22Rv1 (cell line): ENCODE data around the gene TLR5.

ENCODE experiments used
- H3K27ac ChIP-seq: fragments of 450-650 bp; 2 replicates; pipeline ENCODE4 v1.5.1; 2017
- ZFX ChIP-seq: fragments of 450-650 bp; IDR thresholded peaks from 2 replicates; pipeline ENCODE4 v1.6.1; 2017; ENCODE audit warnings: antibody characterized with exemption, borderline replicate concordance
- TF ChIP-seq, protein P1 (sequence below): fragments of 450-650 bp; IDR thresholded peaks from 2 replicates; pipeline ENCODE4 v1.5.1; 2017; ENCODE audit warnings: mild to moderate bottlenecking

Gene TLR5

DNA sequence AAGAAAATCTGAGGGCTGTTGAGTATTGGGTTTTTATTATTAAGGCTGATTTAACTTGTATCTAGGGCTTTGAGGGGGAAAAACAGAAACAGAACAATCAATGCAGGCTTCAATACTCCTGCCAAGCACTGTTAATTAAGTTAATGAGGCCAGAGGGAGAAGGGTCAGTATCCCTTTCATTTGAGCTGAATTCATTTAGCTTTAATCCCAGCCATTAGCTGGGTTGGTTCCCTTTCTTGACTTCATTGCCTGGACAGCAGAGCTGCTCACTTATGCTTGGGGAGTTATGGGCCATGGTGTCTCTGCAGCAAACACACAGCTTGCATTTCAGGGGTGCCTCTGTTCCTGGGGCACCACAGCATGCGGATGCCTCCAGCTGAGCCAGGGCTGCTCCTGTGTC lies 16.3 kb downstream of the TLR5 start:
- TF ChIP-seq ZFX = no peak
- TF ChIP-seq, protein P1, sequence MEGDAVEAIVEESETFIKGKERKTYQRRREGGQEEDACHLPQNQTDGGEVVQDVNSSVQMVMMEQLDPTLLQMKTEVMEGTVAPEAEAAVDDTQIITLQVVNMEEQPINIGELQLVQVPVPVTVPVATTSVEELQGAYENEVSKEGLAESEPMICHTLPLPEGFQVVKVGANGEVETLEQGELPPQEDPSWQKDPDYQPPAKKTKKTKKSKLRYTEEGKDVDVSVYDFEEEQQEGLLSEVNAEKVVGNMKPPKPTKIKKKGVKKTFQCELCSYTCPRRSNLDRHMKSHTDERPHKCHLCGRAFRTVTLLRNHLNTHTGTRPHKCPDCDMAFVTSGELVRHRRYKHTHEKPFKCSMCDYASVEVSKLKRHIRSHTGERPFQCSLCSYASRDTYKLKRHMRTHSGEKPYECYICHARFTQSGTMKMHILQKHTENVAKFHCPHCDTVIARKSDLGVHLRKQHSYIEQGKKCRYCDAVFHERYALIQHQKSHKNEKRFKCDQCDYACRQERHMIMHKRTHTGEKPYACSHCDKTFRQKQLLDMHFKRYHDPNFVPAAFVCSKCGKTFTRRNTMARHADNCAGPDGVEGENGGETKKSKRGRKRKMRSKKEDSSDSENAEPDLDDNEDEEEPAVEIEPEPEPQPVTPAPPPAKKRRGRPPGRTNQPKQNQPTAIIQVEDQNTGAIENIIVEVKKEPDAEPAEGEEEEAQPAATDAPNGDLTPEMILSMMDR = no peak
- no peak overlapping the region for H3K27ac ChIP-seq

DNA sequence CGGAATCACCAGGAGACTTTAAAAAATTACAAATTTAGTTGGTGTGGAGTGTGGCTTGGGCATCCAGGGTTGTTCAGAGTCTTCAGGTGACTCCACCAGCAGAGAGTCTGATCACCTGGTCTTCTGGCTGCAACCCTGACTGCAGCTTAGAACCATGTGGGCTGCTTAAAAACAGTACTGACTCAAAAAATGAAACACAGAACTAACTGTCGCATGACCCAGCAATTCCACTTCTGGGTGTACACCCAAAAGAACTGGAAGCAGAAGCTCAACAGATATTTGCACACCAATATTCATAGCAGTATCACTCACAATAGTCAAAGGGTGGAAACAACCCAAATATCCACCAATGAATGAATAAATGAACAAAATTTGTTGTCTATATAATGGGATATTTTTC lies 17.3 kb downstream of the TLR5 start:
- H3K27ac ChIP-seq = no peak overlapping the region
- TF ChIP-seq, protein P1 = no peak
- TF ChIP-seq ZFX = no peak

DNA sequence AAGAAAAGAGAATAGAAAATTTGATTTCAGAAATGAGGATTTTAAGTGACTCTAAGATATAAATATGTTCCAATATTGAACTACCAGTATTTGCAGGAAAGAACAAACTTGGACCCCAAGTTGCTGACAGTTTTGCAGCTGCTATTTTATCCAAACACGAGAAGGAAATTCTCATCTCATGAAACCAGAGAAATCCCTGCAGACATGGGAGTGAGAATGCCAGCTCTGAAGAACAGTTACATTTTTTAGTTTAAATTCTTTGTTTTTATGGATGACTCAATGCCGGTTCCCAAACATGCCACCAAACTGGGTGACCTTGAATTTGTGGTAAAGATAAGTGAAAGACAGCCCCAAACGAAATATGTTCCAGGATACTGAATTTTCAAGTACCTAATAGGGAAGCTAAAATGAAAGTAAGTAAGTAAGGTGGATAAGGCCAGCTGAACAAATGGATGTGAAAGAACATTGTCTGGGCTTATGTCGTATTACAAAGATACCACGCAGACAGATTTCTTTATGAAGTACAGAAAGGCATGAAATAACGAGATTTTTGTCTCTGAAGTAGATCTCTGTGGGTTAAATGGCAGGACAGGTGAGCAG lies 19.9 kb downstream of the TLR5 start:
- no peak overlapping the region; the same call in 1 of the 2 replicates for H3K27ac ChIP-seq
- TF ChIP-seq, protein P1 = no peak
- TF ChIP-seq ZFX = no peak

DNA sequence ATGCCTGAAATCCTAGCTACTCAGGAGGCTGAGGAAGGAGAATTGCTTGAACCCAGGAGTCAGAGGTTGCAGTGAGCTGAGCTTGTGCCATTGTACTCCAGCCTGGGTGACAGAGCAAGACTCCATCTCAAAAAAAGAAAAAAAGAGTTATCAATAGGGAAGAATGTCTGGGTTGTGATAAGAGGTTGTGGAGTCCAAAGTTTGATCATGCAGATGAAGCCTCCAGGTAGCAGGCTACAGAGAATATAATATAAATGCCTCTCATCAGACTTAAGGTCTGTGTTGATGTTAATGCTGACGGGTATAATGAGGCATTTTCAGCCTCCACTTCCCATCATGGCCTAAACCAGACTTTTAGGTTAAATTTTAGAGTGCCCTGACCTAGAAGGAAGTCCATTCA lies 24.6 kb downstream of the TLR5 start:
- TF ChIP-seq ZFX = no peak
- TF ChIP-seq, protein P1 = no peak
- H3K27ac ChIP-seq = no peak overlapping the region

DNA sequence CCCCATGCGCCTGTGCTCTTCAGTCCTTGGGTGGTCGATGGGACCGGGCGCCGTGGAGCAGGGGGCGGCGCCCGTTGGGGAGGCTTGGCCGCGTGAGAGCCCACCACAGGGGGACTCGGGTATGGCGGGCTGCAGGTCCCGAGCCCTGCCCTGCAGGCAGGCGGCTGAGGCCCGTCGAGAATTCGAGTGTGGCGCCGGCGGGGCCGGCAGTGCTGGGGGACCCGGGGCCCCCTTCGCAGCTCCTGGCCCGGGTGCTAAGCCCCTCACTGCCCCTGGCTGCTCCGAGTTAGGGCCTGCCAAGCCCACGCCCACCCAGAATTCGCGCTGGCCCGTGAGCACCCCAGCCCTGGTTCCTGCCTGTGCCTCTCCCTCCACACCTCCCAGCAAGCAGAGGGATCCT lies 26.1 kb downstream of the TLR5 start:
- H3K27ac ChIP-seq = no peak overlapping the region
- TF ChIP-seq ZFX = no peak
- TF ChIP-seq, protein P1 = no peak

DNA sequence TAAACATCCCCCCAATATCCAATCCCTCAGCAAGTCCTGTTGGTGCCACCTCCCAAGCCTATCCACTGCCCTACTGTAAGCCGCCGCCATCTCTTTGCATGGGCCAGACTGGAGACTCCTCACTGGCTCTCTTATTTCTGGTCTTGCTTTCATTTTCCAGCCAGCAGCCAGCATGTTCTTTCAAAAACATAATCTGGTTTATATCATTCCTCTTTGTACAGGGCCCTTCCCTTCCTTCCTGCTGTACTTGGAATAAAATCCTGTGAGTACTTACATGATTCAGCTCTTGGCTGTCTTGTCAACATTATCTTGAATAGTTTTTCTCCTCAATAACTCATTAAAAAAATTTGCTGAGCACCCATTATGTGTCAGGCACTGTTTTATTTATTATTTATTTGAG lies 28.2 kb downstream of the TLR5 start:
- no peak overlapping the region for H3K27ac ChIP-seq
- no peak for TF ChIP-seq ZFX
- TF ChIP-seq, protein P1 = no peak

DNA sequence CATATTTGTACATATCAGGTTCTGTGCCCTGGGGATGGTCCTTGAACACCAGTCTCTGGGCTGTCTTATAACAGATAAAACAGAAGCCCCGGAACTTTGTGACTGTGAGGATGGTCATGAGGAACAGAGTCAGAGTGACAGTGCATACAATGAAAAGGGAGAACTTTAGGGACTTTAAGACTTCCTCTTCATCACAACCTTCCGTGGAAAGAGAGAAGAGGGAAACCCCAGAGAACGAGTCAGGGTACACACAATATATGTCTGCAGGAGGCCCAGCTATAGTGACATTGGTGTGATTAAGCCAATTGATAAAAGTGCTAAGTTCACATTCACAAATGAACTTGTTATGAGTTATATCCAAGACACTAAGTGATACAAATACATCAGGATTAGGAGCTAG lies 32.1 kb downstream of the TLR5 start:
- TF ChIP-seq ZFX = no peak
- TF ChIP-seq, protein P1 = no peak
- H3K27ac ChIP-seq = no peak overlapping the region
